VCaP (cell line): ENCODE data around the gene ANTXR1.

Source experiments
- H3K27ac ChIP-seq: fragments of 450-650 bp; 2 replicates; pipeline ENCODE4 v1.5.1; 2017
- TF ChIP-seq, protein P1 (sequence below): fragments of 450-650 bp; conservative IDR thresholded peaks from 2 replicates; pipeline ENCODE4 v1.5.1; 2017; ENCODE audit warnings: mild to moderate bottlenecking, moderate library complexity

Gene ANTXR1

DNA sequence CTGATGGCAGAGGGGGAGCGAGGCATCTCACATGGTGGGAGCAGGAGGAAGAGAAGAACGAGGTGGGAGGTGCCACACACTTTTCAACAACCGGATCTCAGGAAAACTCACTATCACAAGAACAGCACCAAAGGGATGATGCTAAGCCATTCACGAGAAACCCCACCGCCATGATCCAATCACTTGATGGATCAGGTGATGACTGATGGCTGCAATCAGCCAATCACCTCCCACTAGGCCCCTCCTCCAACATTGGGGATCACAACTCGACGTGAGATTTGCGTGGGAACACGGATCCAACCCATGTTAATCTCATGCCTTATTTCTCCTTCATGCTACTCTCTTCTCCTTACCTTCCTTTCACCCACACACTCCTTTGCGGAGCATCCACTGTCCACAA, 143.6 kb downstream of the ANTXR1 start:
- TF ChIP-seq, protein P1, sequence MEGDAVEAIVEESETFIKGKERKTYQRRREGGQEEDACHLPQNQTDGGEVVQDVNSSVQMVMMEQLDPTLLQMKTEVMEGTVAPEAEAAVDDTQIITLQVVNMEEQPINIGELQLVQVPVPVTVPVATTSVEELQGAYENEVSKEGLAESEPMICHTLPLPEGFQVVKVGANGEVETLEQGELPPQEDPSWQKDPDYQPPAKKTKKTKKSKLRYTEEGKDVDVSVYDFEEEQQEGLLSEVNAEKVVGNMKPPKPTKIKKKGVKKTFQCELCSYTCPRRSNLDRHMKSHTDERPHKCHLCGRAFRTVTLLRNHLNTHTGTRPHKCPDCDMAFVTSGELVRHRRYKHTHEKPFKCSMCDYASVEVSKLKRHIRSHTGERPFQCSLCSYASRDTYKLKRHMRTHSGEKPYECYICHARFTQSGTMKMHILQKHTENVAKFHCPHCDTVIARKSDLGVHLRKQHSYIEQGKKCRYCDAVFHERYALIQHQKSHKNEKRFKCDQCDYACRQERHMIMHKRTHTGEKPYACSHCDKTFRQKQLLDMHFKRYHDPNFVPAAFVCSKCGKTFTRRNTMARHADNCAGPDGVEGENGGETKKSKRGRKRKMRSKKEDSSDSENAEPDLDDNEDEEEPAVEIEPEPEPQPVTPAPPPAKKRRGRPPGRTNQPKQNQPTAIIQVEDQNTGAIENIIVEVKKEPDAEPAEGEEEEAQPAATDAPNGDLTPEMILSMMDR: no peak
- H3K27ac ChIP-seq: no peak overlapping the region

DNA sequence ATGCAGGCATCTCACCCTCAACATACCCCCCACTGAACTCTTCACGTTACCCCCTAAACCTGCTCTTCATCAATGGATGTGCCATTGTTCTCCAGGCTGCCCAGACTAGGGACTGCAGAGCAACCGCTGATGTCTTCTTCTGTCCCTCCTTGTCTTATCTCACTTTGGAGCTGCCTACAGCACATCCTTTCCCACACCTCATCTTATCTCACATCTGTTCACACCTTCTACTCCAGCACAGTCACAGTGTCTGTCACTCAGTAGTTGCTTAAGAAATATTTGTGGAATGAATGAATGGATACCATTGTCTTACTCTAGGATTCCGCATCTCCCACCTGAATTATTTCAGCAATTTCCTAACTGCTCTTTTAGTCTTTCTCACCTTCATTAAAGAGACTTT, 144.5 kb downstream of the ANTXR1 start:
- no peak overlapping the region for H3K27ac ChIP-seq
- TF ChIP-seq, protein P1: no peak

DNA sequence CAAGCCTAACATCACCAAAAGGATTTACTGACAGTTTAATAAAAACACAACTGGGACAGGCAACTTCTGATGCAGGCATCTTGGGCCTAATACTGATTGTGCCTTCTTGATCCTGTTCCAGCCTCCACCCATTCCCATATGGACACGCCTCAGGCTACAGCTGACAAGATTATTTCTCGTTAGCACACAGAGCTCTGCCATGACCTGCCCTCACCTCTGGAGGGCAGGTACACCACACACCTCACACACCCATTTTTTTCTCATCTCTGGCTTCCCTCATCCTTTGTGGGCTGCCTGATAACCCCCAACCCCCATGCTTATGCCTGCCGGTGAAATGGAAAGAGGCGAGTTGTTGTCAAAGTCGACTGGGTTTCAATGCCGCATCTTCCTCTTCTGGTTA, 147.0 kb downstream of the ANTXR1 start:
- no peak overlapping the region for H3K27ac ChIP-seq
- TF ChIP-seq, protein P1: no peak; the same call in 1 of the 2 replicates

DNA sequence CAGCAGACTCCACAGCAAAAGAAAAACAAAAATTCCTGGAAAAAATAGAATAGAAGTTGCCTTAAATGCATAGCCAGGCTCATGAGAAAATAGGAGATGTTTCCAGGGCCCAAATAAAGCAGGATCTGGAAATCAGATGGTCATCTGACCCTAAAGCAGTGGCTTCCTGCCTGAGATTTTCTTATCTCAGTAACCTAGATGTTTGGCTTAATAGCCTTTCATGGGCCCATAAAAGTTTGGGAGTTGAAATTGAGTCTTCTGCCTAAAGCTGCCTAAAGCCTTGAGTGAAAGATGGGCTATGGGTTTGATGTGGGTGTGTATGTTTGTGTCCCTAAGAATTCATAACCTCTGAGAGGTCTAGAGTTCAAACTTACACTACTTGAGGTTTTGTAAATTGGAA, 149.1 kb downstream of the ANTXR1 start:
- TF ChIP-seq, protein P1: no peak

DNA sequence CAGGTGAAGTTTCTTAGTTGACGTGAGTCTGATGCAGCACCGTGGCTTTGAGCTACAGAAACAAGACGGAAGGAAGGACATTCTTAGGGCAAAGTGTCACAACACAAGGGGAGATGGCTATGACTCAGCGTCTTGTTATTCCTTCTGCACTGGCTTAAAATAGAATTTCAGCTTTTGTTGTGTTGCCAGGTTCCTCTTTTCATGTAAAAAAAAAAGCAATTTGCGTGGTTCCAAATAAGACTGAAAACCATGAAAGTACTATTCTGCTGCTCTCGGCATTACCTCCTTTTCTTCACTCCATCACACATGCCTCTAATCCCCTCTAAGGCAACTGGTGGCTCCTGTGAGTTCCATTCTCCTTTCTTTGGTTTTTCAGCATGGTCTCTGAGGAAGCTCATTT, 150.1 kb downstream of the ANTXR1 start:
- no peak overlapping the region for H3K27ac ChIP-seq
- TF ChIP-seq, protein P1: no peak

More for the DNA sequence above, 149.1 kb downstream of the ANTXR1 start:
- H3K27ac ChIP-seq: no peak overlapping the region

DNA sequence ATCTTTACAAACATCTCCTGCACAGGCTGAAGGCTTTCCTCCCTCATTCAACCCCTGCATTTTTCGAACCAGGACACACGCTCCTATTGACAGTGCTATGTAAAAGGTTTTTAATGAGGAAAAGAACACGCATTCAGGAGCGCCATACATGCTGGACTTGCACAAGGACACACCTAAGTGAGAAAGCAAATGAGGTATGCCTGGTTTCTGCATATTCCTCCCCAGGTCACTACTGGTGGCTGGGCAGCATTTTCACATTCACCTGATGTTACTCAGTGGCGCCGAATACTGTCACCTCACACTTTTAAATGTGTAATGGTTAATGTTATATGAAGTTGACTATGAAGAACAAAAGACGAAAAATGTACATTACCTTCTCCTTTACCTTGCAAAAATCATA, 150.6 kb downstream of the ANTXR1 start:
- H3K27ac ChIP-seq: no peak overlapping the region
- TF ChIP-seq, protein P1: no peak

DNA sequence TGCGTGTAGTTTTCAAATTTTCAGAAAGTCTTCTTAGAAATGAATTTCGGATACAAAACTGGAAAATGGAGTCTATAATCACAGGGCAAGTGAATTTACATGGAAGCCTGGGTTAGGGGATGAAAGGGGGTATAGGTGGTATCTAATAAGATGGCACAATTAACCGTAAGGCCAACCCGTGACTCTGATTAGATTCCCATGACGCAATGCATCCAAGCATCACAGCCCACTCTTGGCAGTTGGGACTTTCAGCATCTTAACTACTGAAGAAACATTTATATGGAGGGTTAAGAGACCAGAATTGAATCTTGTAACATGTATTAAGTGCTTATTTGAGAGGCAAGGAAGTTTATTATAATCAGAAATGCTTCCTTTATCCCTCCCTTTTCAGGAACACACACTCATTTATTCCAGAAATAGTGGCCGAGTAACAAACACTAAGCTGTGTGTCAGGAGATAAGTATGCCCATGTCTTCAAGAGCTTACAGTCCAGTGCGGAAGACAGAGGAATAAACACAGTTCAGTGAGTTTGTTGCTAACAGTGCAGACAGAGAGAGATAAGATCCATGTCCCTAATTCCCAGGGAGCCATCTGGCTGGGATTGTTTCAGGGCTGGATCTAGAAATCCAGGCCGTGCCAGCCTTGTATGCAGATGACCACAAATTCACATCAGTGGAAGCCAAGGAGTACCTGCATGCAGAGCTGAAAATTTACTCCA, 151.2 kb downstream of the ANTXR1 start:
- no peak overlapping the region for H3K27ac ChIP-seq
- TF ChIP-seq, protein P1: no peak
